PC-9 (cell line): ENCODE data around the gene LARGE1. TPM values are rescaled to one million over a fixed set of nuclear protein-coding genes. Genes with fewer than 3 reads are reported as not detected.

Experiments used
- BruUV-seq: library from RNA; stranded (reverse); fragments of 400-500 nt; replicated peaks from 2 replicates; lab custom pipeline; 2021; lab: Mats Ljungman, UMichigan
- CTCF ChIA-PET: fragments of 300-600 bp; sonication (Branson Sonifier 250); formaldehyde crosslinking; loops from one replicate; lab custom pipeline; 2022; ENCODE audit warnings: antibody characterized with exemption; lab: Charles Lee
- POLR2A ChIA-PET: fragments of 300-600 bp; sonication (Branson Sonifier 250); formaldehyde crosslinking; loops from one replicate; lab custom pipeline; 2022; ENCODE audit warnings: antibody characterized with exemption; ENCODE audit not compliant: unreplicated experiment; lab: Charles Lee
- DNase-seq, 2 experiments: peaks; one replicate each; pipeline versions ENCODE4 v3.0.0 to v3.0.0-alpha.2; 2015 to 2022; ENCODE audit warnings: mixed read lengths in 1 of 2
- H2AFZ ChIP-seq: fragments of 200-600 bp; sonication (generic); 2 replicates; pipeline ENCODE4 v1.8.1; 2017; ENCODE audit warnings: antibody characterized with exemption
- H3F3A ChIP-seq: fragments of 200-600 bp; sonication (generic); 2 replicates; pipeline ENCODE4 v1.8.1; 2017; ENCODE audit warnings: antibody characterized with exemption, mild to moderate bottlenecking, low read depth; ENCODE audit not compliant: insufficient read depth
- H3K27ac ChIP-seq: fragments of 200-600 bp; sonication (generic); 2 replicates; pipeline ENCODE4 v1.6.1; 2016; ENCODE audit warnings: mixed run types
- H3K27me3 ChIP-seq: fragments of 200-600 bp; sonication (generic); 2 replicates; pipeline ENCODE4 v1.6.1; 2016; ENCODE audit warnings: low read depth, mixed run types; ENCODE audit not compliant: insufficient read depth
- H3K36me3 ChIP-seq: fragments of 200-600 bp; sonication (generic); 2 replicates; pipeline ENCODE4 v1.6.1; 2016; ENCODE audit warnings: low read depth, mixed run types
- H3K4me1 ChIP-seq: fragments of 200-600 bp; sonication (generic); replicated peaks from 2 replicates; pipeline ENCODE4 v1.6.1; 2016; ENCODE audit warnings: mixed run types; ENCODE audit not compliant: insufficient read depth
- H3K4me2 ChIP-seq: fragments of 200-600 bp; sonication (generic); 2 replicates; pipeline ENCODE4 v1.6.1; 2017; ENCODE audit warnings: mixed run types
- H3K4me3 ChIP-seq: fragments of 200-600 bp; sonication (generic); 2 replicates; pipeline ENCODE4 v1.6.1; 2016; ENCODE audit warnings: mixed run types
- H3K79me2 ChIP-seq: fragments of 200-600 bp; sonication (generic); 2 replicates; pipeline ENCODE4 v1.6.1; 2017; ENCODE audit warnings: low read depth, mixed run types
- H3K9me2 ChIP-seq: fragments of 200-600 bp; sonication (generic); 2 replicates; pipeline ENCODE4 v1.8.1; 2017; ENCODE audit warnings: mild to moderate bottlenecking; ENCODE audit not compliant: insufficient read depth
- H3K9me3 ChIP-seq: fragments of 200-600 bp; sonication (generic); 2 replicates; pipeline ENCODE4 v1.8.1; 2016; ENCODE audit warnings: low read depth; ENCODE audit not compliant: insufficient read depth
- H4K20me1 ChIP-seq: fragments of 200-600 bp; sonication (generic); 2 replicates; pipeline ENCODE4 v1.8.1; 2017; ENCODE audit not compliant: insufficient read depth
- EZH2 ChIP-seq: fragments of 200-600 bp; sonication (generic); IDR thresholded peaks from 2 replicates; pipeline ENCODE4 v1.8.0; 2017; ENCODE audit warnings: antibody characterized with exemption, low read depth
- intact Hi-C: fragments of 100-400 bp; cut with micrococcal nuclease; formaldehyde crosslinking; loops from one replicate; pipeline ENCODE4 v1.10.0; 2022; ENCODE audit not compliant: unreplicated experiment
- total RNA-seq: library from RNA; stranded (reverse); gene quantifications from 2 replicates; pipeline ENCODE4 v1.2.3, GENCODE V29; 2021
- TF ChIP-seq, protein P1 (sequence below): fragments of 200-600 bp; sonication (generic); conservative IDR thresholded peaks from 2 replicates; pipeline ENCODE4 v1.6.1; 2017; ENCODE audit warnings: mixed run types, antibody characterized with exemption, mild to moderate bottlenecking, moderate library complexity

The LARGE1 gene
- total RNA-seq, 1 experiment from 2014 or later: 12.5 TPM

DNA sequence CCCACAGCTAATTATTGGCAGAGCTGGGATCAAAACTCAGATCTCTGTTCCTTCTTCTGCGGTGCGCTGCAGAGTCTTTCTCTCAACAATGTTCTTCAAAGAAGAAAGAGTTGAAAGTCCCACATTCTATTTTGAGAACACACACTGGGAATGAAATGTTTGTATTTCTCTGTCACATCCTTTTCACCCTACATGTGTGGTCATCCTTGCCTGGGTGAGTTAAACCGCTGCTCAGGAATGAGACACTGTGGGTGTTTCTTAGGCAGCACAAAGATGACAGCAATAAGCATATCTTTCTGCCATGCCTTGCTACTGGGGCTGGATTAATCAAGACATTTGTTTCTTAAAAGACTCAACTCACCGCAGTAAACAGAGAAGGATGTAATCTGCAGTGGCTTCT is 222.6 kb downstream of the LARGE1 start:
- Histone ChIP-seq H3K27ac (no peak overlapping the region), H3K36me3 (no peaks in the 10 kb centered on the region), H3K4me2 (no peak overlapping the region), H4K20me1 (no peaks in the 10 kb centered on the region), H3K9me3 (peaks cover 3% of the 10 kb centered on the region; the same call in 1 of the 2 replicates), H3K79me2 (no peaks in the 10 kb centered on the region), H3K27me3 (no peaks in the 10 kb centered on the region), H3F3A (no peaks in the 10 kb centered on the region), H3K9me2 (no peaks in the 10 kb centered on the region), H2AFZ (no peak overlapping the region), H3K4me3 (no peak overlapping the region), H3K4me1 (no peaks in the 10 kb centered on the region)
- CTCF ChIA-PET: no interaction called here
- no peak for DNase-seq
- no TSS peak for BruUV-seq
- intact Hi-C loops: no loop called here
- POLR2A ChIA-PET: no interaction called here
- TF ChIP-seq, protein P1, sequence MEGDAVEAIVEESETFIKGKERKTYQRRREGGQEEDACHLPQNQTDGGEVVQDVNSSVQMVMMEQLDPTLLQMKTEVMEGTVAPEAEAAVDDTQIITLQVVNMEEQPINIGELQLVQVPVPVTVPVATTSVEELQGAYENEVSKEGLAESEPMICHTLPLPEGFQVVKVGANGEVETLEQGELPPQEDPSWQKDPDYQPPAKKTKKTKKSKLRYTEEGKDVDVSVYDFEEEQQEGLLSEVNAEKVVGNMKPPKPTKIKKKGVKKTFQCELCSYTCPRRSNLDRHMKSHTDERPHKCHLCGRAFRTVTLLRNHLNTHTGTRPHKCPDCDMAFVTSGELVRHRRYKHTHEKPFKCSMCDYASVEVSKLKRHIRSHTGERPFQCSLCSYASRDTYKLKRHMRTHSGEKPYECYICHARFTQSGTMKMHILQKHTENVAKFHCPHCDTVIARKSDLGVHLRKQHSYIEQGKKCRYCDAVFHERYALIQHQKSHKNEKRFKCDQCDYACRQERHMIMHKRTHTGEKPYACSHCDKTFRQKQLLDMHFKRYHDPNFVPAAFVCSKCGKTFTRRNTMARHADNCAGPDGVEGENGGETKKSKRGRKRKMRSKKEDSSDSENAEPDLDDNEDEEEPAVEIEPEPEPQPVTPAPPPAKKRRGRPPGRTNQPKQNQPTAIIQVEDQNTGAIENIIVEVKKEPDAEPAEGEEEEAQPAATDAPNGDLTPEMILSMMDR: no peak
- no peak for TF ChIP-seq EZH2

DNA sequence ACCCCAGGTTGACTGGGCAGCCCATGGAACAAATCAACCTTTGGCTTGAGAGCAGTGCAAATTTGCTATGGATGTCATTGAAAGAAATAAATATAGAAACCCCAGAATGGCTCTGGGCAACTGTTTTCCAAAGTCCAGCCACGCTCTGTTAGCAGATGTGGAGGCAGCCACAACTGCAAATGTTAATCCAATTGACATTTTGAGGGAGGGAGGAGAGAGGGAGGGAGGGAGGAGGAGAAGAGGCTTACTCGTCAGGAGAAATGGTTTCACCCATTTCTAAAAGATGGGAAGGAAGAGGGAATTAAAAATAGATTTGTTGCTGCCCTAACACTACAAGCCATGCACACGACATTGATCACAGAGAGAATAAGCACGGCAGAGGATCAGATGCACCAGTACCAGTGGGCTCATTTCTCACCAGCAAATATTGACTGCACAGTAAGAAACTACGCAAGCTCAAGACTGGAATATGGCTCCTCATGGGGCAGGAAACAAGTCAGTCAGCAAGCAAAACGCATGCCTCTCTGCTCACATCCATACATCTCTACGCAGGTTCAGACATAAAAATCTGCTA is 229.1 kb downstream of the LARGE1 start:
- Histone ChIP-seq H3K4me3 (no peak overlapping the region), H3K27me3 (no peaks in the 10 kb centered on the region), H3K79me2 (no peaks in the 10 kb centered on the region), H3K9me3 (0 out of 2 replicates have a peak, but pooled peaks cover 3% of the 10 kb centered on the region), H4K20me1 (no peaks in the 10 kb centered on the region), H3K4me1 (no peaks in the 10 kb centered on the region), H3K9me2 (no peaks in the 10 kb centered on the region), H3K27ac (no peak overlapping the region), H3K36me3 (no peaks in the 10 kb centered on the region), H2AFZ (no peak overlapping the region), H3K4me2 (no peak overlapping the region), H3F3A (no peaks in the 10 kb centered on the region)
- ChIA-PET POLR2A (no interaction called here), CTCF (no interaction called here)
- no peak for DNase-seq
- TF ChIP-seq, protein P1: no peak
- TF ChIP-seq EZH2: no peak
- BruUV-seq: no TSS peak
- intact Hi-C loops: no loop called here

DNA sequence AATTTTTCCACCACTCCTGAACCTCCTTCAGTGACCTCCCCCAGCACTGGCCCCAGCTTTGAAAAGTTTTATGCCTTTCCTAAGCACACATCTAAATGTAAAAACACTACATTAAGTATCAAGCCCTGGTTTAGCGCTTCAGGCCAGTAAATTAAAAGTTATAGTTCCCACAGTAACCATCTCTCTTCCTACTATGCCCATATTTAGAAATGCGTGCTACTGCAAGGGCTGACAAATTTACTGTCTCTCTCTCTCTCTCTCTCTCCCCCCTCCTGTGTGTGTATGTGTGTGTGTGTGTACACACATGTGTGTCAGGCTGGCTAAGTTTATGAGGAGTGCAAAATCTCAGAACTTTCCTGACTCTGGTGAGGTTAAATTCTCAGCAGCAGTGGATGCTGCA is 231.4 kb downstream of the LARGE1 start:
- Histone ChIP-seq H3K27ac (no peak overlapping the region), H3K27me3 (no peaks in the 10 kb centered on the region), H3F3A (no peaks in the 10 kb centered on the region), H3K79me2 (no peaks in the 10 kb centered on the region), H3K36me3 (no peaks in the 10 kb centered on the region), H4K20me1 (no peaks in the 10 kb centered on the region), H3K4me1 (no peaks in the 10 kb centered on the region), H3K9me3 (0 out of 2 replicates have a peak, but pooled peaks cover 3% of the 10 kb centered on the region), H3K4me3 (no peak overlapping the region), H2AFZ (no peak overlapping the region), H3K4me2 (no peak overlapping the region), H3K9me2 (no peaks in the 10 kb centered on the region)
- ChIA-PET CTCF (no interaction called here), POLR2A (no interaction called here)
- TF ChIP-seq, protein P1: no peak
- no peak for TF ChIP-seq EZH2
- BruUV-seq: no TSS peak
- no peak for DNase-seq
- intact Hi-C loops: no loop called here
